ENCODE measurements around the gene PFKL. TPM values are rescaled to one million over a fixed set of nuclear protein-coding genes. Genes with fewer than 3 reads are reported as not detected.

Gene PFKL
- total RNA-seq, 1 experiment from 2014 or later = 150 TPM

DNA sequence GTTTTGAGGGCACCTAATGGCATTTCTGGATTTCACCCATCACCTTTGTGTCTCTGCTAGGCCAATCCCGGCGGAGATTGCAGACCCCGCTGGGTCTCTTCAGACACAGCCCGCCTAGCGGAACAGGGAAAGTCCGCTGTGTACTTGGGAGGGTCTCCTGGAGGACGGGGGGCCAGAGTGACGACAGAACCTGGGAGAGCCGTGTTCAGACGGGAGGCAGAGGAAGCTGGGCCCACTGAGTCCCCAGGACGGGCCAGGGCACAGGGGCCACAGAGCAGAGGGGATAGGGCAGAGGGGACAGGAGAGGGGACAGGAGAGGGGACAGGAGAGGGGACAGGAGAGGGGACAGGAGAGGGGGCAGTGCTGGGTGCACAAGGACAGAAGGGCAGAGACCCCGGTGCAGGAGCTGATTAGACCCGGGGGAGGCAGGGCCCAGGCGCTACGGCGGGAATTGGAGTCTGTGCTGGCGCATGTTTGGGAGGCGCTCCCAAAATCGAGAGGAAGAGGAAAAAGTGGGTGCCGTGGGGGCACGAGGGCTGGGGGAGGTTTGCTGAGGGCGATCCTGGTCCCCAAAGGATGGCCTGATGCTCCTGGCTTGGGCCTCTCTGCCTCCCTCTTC is 66.2 kb downstream of the PFKL start:
- RAD21 ChIA-PET (ENCODE audit: low non-redundant PET in 1 of 2, low total read pairs in 2 of 2, uncharacterized antibody in 2 of 2, unreplicated experiment in 2 of 2) = no interaction called here
- BruUV-seq (replicated peaks) = no TSS peak

DNA sequence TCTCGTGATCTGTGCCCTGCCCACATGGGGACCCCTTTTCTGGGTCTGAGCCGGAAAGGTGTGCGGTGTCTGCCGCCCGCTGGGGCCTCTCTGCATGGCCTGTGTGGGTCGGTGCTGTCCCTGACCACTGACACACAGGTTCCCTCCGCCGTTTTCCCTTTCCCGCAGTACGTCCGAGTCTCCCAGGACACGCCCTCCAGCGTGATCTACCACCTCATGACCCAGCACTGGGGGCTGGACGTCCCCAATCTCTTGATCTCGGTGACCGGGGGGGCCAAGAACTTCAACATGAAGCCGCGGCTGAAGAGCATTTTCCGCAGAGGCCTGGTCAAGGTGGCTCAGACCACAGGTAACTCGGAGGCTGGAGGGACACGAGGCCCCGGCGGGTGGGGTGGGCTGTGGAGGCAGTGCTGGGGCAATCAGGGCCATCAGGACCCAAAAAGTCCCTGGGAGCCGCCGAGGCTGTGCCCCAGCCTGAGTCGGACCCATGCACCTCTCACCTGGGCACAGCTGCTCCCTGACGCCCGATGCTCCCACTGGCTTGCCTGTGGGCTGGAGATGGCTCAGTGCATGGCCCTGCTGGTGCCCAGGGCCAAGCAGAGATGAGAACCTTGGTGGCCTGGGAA is 66.8 kb downstream of the PFKL start:
- Histone ChIP-seq H3K4me2 (ENCODE audit: low read length) (no peak overlapping the region), H3K79me2 (ENCODE audit: insufficient read depth, low read length) (no peaks in the 10 kb centered on the region), H3K4me3 (replicated peaks in 1 of 2; ENCODE audit: low read depth in 1 of 2, low read length in 2 of 2) (no peak overlapping the region), H4K20me1 (ENCODE audit: insufficient read depth) (no peaks in the 10 kb centered on the region), H3K9me3 (ENCODE audit: control insufficient read depth in 1 of 2, insufficient read depth in 1 of 2, low read depth in 1 of 2, low read length in 2 of 2) (no peaks in the 10 kb centered on the region; a peak in 1 of 4 replicates), H3K9ac (ENCODE audit: low read length) (no peak overlapping the region), H3K9me2 (ENCODE audit: insufficient read depth) (no peaks in the 10 kb centered on the region), H3K4me1 (ENCODE audit: control insufficient read depth in 1 of 2, insufficient read depth in 2 of 2, low read length in 2 of 2) (no peaks in the 10 kb centered on the region), H3K27me3 (ENCODE audit: insufficient read depth, low read length) (no peaks in the 10 kb centered on the region), H2AFZ (ENCODE audit: low read depth, low read length, poor library complexity, severe bottlenecking) (no peak overlapping the region), H3K27ac (ENCODE audit: low read depth, low read length) (no peak overlapping the region), H3K36me3 (ENCODE audit: control insufficient read depth in 1 of 2, insufficient read depth in 2 of 2, low read length in 2 of 2) (no peaks in the 10 kb centered on the region)
- TF ChIP-seq ZNF274 (IDR thresholded peaks at IDR 0.05; ENCODE audit: low read depth, low read length) = no peak
- TF ChIP-seq FOSL1 (IDR thresholded peaks at IDR 0.05; ENCODE audit: low read depth) = no peak
- TF ChIP-seq SRF (IDR thresholded peaks at IDR 0.05; ENCODE audit: low read depth) = no peak
- TF ChIP-seq POLR2A (IDR thresholded peaks at IDR 0.05; ENCODE audit: borderline replicate concordance, extremely low read depth, insufficient read depth, insufficient read length) = no peak
- TF ChIP-seq YY1 (IDR thresholded peaks at IDR 0.05; ENCODE audit: extremely low read depth, insufficient replicate concordance, low read depth, low read length) = no peak
- no peak for TF ChIP-seq EZH2phosphoT487 (IDR thresholded peaks at IDR 0.05; ENCODE audit: borderline replicate concordance)
- TF ChIP-seq RAD21 (IDR thresholded peaks at IDR 0.05; ENCODE audit: low read depth) = no peak
- TF ChIP-seq EZH2 (IDR thresholded peaks at IDR 0.05) = no peak
- ChIA-PET RAD21 (ENCODE audit: low non-redundant PET in 1 of 2, low total read pairs in 2 of 2, uncharacterized antibody in 2 of 2, unreplicated experiment in 2 of 2) (no interaction called here), POLR2A (no interaction called here), CTCF (no interaction called here)
- no peak for DNase-seq (ENCODE audit: low read depth, low spot score)
- no TSS peak for BruUV-seq (replicated peaks)
- ATAC-seq = no peak
- intact Hi-C loops (cut with micrococcal nuclease) = no loop called here

More for the DNA sequence above, 66.2 kb downstream of the PFKL start:
- Histone ChIP-seq H3K27ac (ENCODE audit: low read depth, low read length) (no peak overlapping the region), H3K9ac (ENCODE audit: low read length) (no peak overlapping the region), H3K36me3 (ENCODE audit: control insufficient read depth in 1 of 2, insufficient read depth in 2 of 2, low read length in 2 of 2) (no peaks in the 10 kb centered on the region), H3K79me2 (ENCODE audit: insufficient read depth, low read length) (no peaks in the 10 kb centered on the region), H3K9me3 (ENCODE audit: control insufficient read depth in 1 of 2, insufficient read depth in 1 of 2, low read depth in 1 of 2, low read length in 2 of 2) (no peaks in the 10 kb centered on the region; a peak in 1 of 4 replicates), H3K4me1 (ENCODE audit: control insufficient read depth in 1 of 2, insufficient read depth in 2 of 2, low read length in 2 of 2) (no peaks in the 10 kb centered on the region), H2AFZ (ENCODE audit: low read depth, low read length, poor library complexity, severe bottlenecking) (no peak overlapping the region), H3K27me3 (ENCODE audit: insufficient read depth, low read length) (no peaks in the 10 kb centered on the region), H4K20me1 (ENCODE audit: insufficient read depth) (no peaks in the 10 kb centered on the region), H3K4me3 (replicated peaks in 1 of 2; ENCODE audit: low read depth in 1 of 2, low read length in 2 of 2) (no peak overlapping the region), H3K4me2 (ENCODE audit: low read length) (no peak overlapping the region), H3K9me2 (ENCODE audit: insufficient read depth) (no peaks in the 10 kb centered on the region)
- DNase-seq (ENCODE audit: low read depth, low spot score) (no peak), ATAC-seq (no peak)
- TF ChIP-seq YY1 (IDR thresholded peaks at IDR 0.05; ENCODE audit: extremely low read depth, insufficient replicate concordance, low read depth, low read length) = no peak
- no peak for TF ChIP-seq JUND (IDR thresholded peaks at IDR 0.05)
- intact Hi-C loops (cut with micrococcal nuclease) = no loop called here
- ChIA-PET POLR2A (no interaction called here), CTCF (no interaction called here)

Data from HCT116 (cell line).